ENCODE data around the gene NBEA.

NBEA gene

GRCh38 chr13:35557475-35557874 lies 615.4 kb downstream of the NBEA start:
- Histone ChIP-seq H3K9me3 (no peaks in the 10 kb centered on the region), H3K36me3 (peaks cover 3% of the 10 kb centered on the region), H3K27me3 (no peaks in the 10 kb centered on the region), H3K4me1 (peaks cover 20% of the 10 kb centered on the region), H3K4me3 (ENCODE audit: low read depth, low read length) (no peak overlapping the region)
- TF ChIP-seq CTCF (IDR thresholded peaks at IDR 0.05; ENCODE audit: low read depth, low read length) = no peak
- no peak for DNase-seq

DNA sequence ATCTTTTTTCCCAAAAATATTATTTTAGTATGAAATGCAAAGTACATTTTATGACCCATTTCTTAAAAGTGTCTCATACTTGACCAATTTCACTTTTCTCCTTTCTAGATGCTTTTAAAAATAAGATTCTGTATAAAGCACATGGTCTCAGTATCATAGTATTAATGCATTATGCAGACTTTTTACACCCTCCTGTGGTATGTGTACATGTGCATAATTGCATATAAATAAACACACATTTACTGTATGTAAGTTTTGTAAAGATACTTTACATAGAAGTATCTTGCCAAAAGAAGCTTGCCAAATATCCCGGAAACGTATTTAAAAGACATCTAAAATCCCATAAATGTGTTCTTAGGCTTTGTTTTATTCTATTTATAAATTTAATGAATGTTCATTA lies 619.5 kb downstream of the NBEA start:
- H3K9me3 ChIP-seq = no peaks in the 10 kb centered on the region
- no peak for TF ChIP-seq CTCF (IDR thresholded peaks at IDR 0.05; ENCODE audit: low read depth, low read length)
- no peak for DNase-seq
- peaks cover 3% of the 10 kb centered on the region for H3K36me3 ChIP-seq
- peaks cover 9% of the 10 kb centered on the region for H3K4me1 ChIP-seq
- no peaks in the 10 kb centered on the region for H3K27me3 ChIP-seq
- H3K4me3 ChIP-seq (ENCODE audit: low read depth, low read length) = no peak overlapping the region

DNA sequence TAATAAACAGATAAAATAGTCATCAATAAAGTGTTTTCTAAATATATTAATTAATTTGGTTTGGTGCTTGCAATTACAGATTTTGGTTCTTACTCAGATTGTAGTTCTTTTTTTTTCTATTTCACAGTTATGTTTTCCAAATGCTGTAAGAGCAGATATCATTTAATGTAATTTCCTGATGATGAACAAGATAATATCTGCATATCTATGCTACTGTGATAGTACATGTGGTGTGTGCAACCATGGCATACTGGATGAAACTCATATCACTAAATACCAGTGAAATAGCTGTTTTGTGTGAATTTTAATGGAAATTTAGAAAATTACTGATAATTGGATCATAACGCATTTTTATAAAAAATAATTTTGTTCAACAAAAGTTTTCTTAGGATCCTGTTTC lies 623.2 kb downstream of the NBEA start:
- no peaks in the 10 kb centered on the region for H3K27me3 ChIP-seq
- no peak for TF ChIP-seq CTCF (IDR thresholded peaks at IDR 0.05; ENCODE audit: low read depth, low read length)
- peaks cover 3% of the 10 kb centered on the region for H3K4me1 ChIP-seq

GRCh38 chr13:35566340-35566739 lies 624.3 kb downstream of the NBEA start:
- Histone ChIP-seq H3K9me3 (no peaks in the 10 kb centered on the region), H3K4me1 (peaks cover 5% of the 10 kb centered on the region), H3K36me3 (peaks cover 3% of the 10 kb centered on the region; the same call in 1 of the 2 replicates), H3K4me3 (ENCODE audit: low read depth, low read length) (no peak overlapping the region), H3K27me3 (no peaks in the 10 kb centered on the region)
- DNase-seq = no peak
- TF ChIP-seq CTCF (IDR thresholded peaks at IDR 0.05; ENCODE audit: low read depth, low read length) = no peak

More for the DNA sequence above, 623.2 kb downstream of the NBEA start:
- no peak for DNase-seq
- peaks cover 3% of the 10 kb centered on the region; the same call in 1 of the 2 replicates for H3K36me3 ChIP-seq
- no peaks in the 10 kb centered on the region for H3K9me3 ChIP-seq
- H3K4me3 ChIP-seq (ENCODE audit: low read depth, low read length) = no peak overlapping the region

- H3K4me1 ChIP-seq = peaks cover 14% of the 10 kb centered on the region
- peaks cover 3% of the 10 kb centered on the region; the same call in 1 of the 2 replicates for H3K36me3 ChIP-seq
- TF ChIP-seq CTCF (IDR thresholded peaks at IDR 0.05; ENCODE audit: low read depth, low read length) = no peak
- no peak overlapping the region for H3K4me3 ChIP-seq (ENCODE audit: low read depth, low read length)
- no peak for DNase-seq
- H3K9me3 ChIP-seq = no peaks in the 10 kb centered on the region
- no peaks in the 10 kb centered on the region for H3K27me3 ChIP-seq
Observed at GRCh38 chr13:35567406-35567980, 625.4 kb downstream of the NBEA start.

DNA sequence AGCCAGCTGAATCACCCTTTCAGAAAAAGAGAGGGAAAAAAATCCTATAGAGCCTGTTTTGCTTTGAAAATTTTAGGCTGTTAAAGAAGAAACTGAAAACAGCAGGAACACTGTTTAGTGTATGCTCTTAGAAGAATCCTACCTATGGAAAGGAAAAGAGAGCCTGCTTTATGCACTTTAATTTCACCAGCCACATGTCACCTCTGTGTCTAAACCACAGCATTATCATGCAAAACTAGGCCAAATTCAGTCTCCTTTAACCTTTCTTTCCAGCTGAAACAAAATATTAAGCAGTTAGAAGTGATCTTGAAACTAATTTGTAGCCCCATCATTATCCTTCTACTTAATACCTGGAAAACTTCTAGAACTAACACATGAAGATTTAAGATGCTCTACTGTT lies 631.6 kb downstream of the NBEA start:
- no peak for DNase-seq
- 0 out of 2 replicates have a peak, but pooled peaks cover 3% of the 10 kb centered on the region for H3K36me3 ChIP-seq
- no peaks in the 10 kb centered on the region for H3K27me3 ChIP-seq
- no peak for TF ChIP-seq CTCF (IDR thresholded peaks at IDR 0.05; ENCODE audit: low read depth, low read length)
- H3K4me1 ChIP-seq = peaks cover 16% of the 10 kb centered on the region
- H3K9me3 ChIP-seq = no peaks in the 10 kb centered on the region
- H3K4me3 ChIP-seq (ENCODE audit: low read depth, low read length) = no peak overlapping the region
